Measurements from ENCODE around the gene DUSP8.
A peak's percentile ranks its signal among the peaks of the same experiment; 100 is the strongest.

DUSP8 gene

DNA sequence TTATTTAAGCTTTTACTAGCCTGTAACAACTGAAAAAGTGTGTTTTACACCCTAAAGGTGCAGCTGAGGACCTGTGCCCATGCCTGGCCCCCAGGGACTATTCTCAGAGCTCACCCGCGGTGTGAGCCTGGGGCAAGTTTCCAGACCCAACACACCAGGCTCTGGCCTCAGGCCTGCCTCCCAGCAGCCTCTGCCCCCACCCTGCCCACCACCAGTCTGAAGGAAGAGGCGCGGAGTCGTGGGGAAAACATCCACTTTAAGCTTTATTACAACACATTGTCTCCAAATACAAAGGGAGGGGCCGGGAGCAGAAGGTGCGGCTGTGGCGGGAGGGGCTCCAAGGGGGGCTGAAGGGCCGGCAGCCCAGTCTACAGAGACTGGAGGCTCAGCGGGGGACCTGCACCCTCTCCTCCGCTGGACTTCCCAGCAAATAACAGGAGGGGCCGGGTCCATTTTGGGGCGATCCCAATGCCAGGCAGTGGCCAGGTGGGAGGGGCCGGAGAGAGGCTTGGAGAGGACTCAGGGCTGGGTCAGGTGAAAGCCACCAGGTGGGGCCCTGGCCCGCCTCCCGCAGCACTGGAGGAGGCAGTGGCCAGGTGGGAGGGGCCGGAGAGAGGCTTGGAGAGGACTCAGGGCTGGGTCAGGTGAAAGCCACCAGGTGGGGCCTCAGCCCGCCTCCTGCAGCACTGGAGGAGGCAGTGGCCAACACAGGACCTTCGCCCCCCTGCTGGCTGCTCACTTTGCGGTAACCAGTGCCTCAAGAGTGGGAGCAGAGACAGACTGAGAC is 18.1 kb downstream of the DUSP8 start:
- Histone ChIP-seq H3K27ac (peak overlapping the region in 1 of 2 donors; percentile 20), H3K4me3 (no peak overlapping the region)
- TF ChIP-seq, protein P1, sequence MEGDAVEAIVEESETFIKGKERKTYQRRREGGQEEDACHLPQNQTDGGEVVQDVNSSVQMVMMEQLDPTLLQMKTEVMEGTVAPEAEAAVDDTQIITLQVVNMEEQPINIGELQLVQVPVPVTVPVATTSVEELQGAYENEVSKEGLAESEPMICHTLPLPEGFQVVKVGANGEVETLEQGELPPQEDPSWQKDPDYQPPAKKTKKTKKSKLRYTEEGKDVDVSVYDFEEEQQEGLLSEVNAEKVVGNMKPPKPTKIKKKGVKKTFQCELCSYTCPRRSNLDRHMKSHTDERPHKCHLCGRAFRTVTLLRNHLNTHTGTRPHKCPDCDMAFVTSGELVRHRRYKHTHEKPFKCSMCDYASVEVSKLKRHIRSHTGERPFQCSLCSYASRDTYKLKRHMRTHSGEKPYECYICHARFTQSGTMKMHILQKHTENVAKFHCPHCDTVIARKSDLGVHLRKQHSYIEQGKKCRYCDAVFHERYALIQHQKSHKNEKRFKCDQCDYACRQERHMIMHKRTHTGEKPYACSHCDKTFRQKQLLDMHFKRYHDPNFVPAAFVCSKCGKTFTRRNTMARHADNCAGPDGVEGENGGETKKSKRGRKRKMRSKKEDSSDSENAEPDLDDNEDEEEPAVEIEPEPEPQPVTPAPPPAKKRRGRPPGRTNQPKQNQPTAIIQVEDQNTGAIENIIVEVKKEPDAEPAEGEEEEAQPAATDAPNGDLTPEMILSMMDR (IDR thresholded peaks at IDR 0.05) = no peak
- no peak for DNase-seq (ENCODE audit: low spot score)

DNA sequence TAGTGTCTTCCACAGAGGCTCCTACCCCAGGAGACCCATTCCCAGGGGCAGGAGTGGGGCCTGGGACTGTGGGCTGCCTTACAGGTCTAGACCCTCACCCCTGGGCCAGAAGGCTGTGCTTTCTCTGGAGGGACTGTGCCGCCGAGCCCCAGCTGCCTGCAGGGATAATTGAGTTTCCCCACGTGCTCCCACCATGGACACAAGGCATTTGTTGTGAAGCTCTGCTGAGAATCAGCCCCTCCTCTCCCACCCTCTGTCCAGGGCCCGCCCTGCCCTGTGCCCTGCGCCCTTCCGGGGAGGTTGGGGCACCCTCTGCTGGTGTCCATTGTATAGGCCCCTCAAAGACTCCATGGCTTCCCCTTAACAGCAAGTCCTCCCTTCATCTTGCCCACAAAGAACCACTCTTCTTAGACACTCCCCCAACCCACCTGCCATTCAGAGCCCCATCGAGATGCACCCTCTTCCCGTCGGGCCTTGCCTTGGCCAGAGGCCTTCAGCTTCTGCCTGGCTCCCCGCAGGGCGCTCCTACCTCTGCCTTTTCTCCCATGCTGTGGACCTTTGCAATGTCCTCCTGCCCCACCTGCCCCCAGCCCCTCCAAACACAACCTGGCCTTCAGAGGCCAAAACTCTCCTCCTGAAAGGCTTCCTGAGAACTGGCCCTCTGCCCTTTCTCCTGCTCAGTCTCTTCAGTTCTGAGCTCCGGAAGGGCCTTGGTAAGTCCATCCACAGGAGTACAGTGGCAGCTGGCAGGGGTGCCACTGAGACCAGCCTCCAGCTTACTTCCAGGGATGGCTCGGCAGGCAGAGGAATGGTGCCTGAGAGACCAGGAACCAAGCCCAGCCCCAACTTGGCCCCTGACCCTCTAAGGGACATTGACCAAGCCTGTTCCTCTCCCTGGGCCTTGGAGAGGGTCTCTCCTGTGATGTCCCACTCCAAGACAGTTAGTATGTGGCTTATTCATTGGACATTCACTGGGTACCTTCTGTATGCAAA is 22.4 kb downstream of the DUSP8 start:
- TF ChIP-seq, protein P1 (IDR thresholded peaks at IDR 0.05) = no peak
- Histone ChIP-seq H3K27ac (peak overlapping the region; percentile 81 to 92), H3K4me3 (no peak overlapping the region)
- DNase-seq (ENCODE audit: low spot score) = no peak

DNA sequence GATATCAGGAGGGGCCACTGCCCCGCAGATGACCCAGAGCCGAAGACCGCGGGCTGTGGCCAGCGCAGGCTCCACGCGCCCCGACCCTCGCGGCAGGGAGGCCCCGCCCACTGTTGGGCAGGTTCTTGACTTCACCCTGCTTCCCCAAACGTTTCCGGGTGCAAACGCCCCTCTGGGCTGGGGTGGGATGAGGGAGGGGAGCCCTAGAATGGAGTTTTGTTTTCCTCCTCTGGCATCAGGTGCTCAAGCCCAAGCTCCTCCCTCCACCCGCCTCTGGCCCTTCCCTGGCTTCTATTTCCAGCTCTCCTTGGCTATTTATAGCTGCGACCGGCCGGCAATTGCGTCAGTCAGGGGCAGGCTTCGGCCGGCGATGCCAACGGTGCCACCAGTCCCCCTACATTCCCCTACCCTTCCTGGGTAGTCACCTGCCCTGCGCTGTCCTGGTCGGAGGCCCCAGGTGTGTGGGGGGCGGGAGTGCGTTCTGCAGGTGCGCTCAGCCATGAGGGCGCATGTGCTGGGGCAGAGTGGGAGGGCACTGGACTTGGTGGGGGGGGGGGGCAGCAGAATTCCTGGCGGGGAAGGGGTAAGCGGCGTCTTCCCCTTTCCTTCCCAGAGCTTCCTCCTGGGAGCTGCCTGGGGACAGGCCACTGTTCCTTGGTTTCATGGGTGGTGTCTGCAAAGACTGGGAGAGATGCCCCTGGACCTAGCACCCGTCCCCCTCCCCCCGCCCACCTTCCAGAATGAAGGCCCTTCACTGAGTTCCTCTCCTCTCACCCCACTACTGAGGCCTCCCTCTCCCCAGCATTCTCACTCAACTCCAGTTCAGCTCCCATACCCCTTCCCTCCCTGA is 23.6 kb downstream of the DUSP8 start:
- DNase-seq (ENCODE audit: low spot score) = peak; percentile 90
- Histone ChIP-seq H3K27ac (peak overlapping the region; percentile 81 to 92), H3K4me3 (peak overlapping the region; percentile 83)
- TF ChIP-seq, protein P1 (IDR thresholded peaks at IDR 0.05) = no peak

DNA sequence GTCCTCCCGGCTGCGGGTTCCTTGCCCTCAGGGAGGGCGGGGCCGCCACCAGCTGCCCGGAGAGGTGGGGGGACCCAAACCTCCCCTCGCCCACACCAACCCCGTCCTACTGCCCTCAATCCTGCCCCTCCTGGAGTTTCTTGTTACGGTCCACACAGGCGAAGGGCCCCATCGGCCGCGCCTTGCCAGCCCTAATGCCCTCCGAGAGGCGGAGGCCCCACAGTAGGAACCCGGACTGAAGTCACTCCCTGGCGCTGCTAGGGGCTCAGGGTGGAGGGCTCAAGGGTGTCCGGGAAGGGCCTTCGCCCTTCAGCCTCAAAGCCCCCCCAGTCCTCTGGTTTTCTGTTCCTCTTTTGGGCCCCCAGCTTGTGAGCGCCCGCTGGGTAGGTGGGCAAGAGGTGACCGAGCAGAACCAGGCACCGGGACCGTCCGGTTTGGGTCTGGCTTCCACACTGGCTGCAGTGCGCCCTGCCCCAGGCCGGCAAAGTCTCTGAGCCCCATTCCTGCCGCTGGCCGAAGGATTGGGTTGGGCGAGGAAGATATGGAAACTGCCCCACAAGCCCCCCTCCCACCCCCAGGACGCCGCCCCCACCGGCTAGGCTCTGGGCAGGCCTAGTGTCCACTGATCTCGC is 24.5 kb downstream of the DUSP8 start:
- no peak for DNase-seq (ENCODE audit: low spot score)
- Histone ChIP-seq H3K4me3 (peak overlapping the region; percentile 83), H3K27ac (peak overlapping the region; percentile 81 to 92)
- TF ChIP-seq, protein P1 (IDR thresholded peaks at IDR 0.05) = no peak

DNA sequence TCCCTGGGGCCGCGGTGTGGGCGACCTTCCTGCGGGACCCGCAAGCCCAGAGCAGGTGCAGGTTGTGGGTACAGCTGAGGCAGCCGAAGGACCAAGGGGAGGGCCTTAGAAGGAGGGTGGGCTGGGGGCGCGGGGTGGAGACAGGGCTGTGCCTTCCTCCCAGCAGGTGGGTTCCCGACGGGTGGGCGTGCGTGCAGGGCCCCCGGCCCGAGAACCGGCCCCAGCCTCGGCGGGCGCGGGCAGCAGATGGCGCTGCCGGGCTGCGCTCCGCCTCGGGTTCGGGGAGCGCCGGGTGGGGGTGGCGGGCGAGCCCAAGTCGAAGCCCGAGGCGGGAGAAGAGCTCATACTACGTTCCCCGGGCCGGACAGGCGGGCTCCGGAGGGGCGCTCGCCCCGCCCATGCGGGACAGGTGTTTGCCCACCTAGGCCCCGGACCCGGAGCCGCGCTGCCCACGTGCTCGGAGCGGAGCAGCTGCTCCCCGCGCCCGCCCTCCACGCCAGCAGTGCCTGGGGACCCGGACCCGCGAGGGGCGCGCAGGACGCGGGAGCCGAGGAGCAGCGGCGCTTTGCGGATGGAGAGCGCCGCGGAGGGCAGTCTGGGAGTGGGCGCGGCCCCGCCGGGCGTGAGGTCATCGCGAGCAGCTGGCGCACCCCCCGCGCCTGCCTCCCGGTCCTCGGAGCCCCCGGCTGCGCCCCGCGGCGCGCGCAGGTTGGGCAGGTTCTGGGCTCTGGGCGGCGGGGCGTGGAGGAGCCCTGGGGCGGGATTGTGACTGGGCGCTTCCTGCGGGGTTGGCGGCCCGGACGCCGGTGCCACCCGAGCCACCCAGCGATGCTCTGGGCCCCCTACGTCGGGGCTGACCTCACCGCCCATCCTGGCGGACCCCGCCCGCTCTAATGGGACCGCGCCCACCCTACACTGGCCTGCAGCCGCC is 25.3 kb downstream of the DUSP8 start:
- H3K27ac ChIP-seq = peak overlapping the region; percentile 81 to 92
- TF ChIP-seq, protein P1 (IDR thresholded peaks at IDR 0.05) = peak; percentile 88
- no peak for DNase-seq (ENCODE audit: low spot score)
- H3K4me3 ChIP-seq = peak overlapping the region; percentile 83

Measured in coronary artery (tissue), 2 donors.